NCI-H1436 treated with DMSO at 0.1 percent for 48 hours (cell line): ENCODE data around the gene STAMBP.
"Not testable (repeated sequence)": the region's sequence is repeated elsewhere in the genome, so short reads cannot be mapped to it uniquely, and the experiment has no call there.

Experiments used
- DNase-seq: peaks from one replicate; lab custom pipeline; 2025; lab: John Stamatoyannopoulos, UW

Gene STAMBP

DNA sequence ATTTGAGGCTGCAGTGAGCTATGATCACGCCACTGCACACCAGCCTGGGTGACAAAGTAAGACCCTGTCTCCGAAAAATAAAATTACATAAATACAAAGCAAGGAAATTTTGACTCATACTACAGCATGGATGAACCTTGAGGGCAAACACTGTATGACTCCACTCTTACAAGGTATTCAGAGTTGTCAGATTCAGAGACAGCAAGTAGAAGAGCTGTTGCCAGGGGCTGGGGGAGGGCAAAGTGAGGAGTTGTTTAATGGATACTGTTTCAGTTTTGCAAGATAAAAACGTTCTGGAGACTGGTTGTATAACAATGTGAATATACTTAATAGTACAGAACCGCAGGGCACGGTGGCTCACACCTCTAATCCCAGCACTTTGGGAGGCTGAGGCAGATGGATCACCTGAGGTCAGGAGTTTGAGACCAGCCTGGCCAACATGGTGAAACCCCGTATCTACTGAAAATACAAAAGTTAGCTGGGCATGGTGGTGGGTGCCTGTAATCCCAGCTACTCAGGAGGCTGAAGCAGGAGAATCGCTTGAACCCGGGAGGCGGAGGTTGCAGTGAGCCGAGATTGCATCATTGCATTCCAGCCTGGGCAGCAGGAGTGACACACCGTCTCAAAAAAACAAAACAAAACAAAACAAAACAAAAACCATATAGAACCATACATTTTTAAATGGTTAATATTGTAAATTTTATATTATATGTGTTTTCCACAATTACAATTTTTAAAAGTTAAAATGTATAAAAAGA, 59.0 kb downstream of the STAMBP start:
- DNase-seq = not testable (repeated sequence)

- DNase-seq = no peak
These were observed 59.6 kb downstream of the STAMBP start for GRCh38 chr2:73888388-73888787.

DNA sequence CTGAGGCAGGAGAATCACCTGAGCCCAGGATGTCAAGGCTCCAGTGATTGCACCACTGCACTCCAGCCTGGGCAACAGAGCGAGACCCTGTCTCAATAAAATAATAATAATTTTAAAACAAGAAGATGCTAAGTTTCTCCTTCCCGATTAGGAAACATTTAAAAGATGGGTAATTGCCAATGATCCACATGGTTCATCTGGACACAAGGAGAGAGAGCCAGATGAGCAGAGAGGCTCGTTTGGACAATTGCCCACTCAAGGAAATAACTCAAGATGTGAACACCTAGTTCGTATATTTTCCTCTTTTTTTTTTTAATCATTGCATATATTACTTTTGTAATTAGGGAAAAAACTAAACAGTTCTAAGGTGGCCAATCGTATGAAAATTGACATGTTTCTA, 60.4 kb downstream of the STAMBP start:
- no peak for DNase-seq

DNA sequence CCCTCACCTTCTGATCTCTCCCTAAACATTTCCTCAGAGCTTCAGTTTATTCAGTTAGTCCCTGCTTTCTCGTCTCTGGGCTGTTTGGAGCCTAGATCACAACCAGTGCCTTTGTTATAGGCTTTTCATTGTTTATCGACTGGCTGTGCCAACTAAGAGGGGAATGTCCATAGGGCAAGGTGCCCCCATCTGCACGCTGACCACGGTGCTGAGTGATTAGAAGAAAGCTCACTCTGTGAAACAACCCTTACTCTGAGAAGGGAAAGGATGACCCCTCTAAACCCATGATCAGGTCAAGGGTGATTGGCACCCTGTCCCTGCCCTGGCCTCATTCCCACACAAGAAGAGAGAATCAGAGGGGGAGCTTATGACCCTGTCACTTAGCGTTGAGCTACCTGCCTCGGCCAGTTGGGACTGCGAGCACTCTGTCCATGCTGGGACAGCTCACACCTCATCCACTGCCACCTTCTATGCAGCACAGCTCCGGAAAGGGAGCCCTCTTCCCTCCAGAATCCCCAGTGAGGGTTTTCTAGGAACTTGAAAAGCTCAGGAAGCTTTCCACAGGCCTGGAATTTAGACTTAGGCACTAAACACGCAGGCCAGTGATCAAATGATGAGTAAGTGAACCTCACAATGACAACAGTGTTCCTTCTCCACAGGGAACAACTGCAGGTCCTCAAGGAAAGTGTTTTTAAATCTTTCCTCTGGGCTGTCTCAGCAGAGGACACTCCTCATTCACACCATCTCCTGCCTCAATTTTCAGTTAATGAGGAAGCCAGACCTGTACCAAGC, 61.7 kb downstream of the STAMBP start:
- DNase-seq = no peak

DNA sequence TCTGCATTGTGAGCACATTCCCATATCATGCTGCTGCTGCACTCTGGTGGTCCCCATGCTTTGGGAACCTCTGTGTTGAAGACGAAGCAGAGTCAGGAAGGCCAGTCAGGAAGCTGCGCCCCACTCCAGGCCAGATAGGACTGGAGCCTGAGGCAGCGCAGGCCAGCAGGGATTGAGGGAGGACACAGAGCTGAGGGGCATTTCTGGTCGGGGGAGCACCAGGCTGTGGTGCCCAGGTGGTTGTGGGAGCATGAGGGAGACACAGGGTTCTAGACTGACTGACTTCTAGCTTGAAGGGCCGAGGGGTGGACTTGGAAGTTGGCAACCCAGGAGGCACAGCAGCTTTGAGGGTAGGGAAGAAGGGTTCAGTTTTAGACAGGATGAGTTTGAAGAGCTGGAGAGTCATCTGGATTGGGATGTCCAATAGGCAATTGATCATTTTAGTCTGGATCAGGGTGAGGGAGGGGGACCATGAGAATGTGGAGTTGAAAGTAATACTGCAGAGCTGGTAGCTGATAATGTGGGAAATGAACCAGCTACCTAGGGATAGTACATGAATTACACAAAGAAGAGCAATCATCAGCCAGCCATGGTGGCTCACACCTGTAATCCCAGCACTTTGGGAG, 62.6 kb downstream of the STAMBP start:
- DNase-seq = no peak

DNA sequence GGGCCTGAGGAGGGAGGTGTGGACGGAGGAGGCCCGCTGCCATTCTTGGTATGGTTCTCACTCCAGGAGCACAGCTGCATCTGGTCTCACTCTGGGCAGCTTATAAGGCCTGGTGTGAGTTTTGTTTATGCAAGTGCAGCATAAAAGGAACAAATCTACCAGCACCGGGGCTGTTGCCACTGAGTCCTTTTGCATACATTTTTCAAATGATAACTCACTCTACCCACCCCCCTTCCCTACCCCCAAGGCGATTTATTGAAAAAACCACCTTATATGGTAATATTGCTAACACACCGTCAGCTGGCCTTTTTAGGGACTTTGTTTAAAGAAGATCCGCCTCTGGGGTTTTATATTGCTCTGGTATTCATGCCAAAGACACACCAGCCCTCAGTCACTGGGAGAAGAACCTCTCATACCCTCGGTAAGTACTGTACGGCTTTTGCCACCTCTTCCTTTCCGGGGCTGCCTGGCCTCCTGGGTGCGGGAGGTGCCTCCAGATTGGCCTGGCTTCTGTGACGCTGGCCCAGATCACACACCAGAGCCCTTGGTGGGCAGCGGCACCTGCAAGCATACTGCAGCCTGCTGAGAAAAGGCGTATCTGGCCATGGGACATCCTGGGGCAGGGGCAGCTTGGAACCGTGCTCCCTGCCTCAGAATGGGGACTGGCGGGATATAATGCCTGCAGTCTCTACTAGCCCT, 64.0 kb downstream of the STAMBP start, which contains the start of gene ACTG2:
Gene ACTG2 (plus strand): TSS at position 378 of the 699 bp plus-strand sequence. CDS start 8,304 bp downstream, outside the sequence.
- no peak for DNase-seq

GRCh38 chr2:73893764-73894474, 65.2 kb downstream of the STAMBP start:
- DNase-seq = no peak

DNA sequence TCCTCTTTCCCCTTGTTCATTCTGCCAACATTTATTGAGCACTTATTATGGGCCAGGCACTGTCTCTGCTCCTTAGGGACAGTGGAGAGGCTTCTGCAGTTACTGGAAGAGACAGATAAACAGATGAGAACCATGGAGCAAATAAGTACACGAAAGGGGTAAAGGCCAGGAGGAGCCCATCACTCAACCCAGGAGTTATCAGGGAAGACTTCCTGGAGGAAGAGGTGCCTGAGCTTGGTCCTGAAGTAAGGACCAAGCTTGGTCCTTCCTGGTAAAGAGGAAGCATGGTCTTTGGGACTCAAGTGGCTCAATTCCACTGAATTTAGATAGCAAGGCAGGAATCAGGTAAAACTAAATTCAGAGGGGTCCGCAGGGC, 65.7 kb downstream of the STAMBP start:
- DNase-seq = no peak

- DNase-seq = no peak
These were observed 66.1 kb downstream of the STAMBP start for GRCh38 chr2:73894877-73895276.

GRCh38 chr2:73895473-73895872, 66.7 kb downstream of the STAMBP start:
- DNase-seq = no peak

- no peak for DNase-seq
These were observed 67.8 kb downstream of the STAMBP start for GRCh38 chr2:73896362-73897239.

GRCh38 chr2:73897240-73897583, 68.5 kb downstream of the STAMBP start:
- no peak for DNase-seq

DNA sequence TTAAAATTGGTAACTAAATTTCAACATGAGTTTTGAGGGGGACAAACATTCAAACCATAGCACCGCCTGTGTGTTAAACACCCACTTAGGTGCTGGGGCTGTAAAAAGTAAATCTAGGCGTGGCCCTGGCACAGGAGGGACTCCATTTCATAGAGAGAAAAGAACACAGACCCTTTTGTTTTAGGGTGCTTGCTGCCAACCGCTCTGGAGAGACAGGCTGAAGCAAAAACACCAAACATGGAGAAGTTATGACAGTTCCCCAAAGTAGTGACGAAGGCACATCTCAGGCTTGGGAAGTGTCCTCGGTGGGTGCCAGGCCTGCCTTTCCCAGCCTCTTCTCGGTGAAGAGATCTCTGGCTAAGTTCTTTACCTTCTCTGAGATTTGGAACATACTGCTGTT, 69.2 kb downstream of the STAMBP start:
- DNase-seq = no peak

DNA sequence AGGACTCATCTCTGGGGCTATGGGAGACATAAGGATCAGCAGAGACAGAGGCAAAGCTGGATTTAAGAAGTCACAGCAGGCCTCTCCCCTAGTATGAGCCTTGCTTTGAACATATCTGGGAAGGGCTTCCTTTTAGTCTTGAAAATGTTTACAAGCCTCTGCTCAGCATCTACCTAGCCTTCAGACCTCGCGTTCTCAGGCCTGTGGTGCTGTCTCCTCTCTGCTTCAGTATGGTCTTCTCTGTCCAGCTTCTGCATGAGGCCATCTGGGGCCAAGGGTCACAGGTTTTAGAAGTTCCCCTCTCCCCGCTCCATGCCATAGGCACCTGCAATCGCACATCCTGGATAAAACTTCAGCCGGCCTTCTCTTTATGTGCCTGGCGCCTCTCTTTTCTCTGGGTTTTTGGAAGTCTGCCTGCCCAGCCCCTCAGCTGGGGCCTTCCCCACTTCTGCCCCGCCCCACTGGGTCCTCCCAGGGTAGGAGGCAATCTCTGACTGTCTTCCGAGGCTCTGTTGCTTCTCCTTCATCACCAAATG, 71.1 kb downstream of the STAMBP start:
- DNase-seq = no peak

GRCh38 chr2:73901143-73901542, 72.4 kb downstream of the STAMBP start:
- DNase-seq = no peak

GRCh38 chr2:73902284-73902683, 73.5 kb downstream of the STAMBP start:
- DNase-seq = no peak

- DNase-seq = no peak
These were observed 74.6 kb downstream of the STAMBP start for GRCh38 chr2:73903313-73903712.

DNA sequence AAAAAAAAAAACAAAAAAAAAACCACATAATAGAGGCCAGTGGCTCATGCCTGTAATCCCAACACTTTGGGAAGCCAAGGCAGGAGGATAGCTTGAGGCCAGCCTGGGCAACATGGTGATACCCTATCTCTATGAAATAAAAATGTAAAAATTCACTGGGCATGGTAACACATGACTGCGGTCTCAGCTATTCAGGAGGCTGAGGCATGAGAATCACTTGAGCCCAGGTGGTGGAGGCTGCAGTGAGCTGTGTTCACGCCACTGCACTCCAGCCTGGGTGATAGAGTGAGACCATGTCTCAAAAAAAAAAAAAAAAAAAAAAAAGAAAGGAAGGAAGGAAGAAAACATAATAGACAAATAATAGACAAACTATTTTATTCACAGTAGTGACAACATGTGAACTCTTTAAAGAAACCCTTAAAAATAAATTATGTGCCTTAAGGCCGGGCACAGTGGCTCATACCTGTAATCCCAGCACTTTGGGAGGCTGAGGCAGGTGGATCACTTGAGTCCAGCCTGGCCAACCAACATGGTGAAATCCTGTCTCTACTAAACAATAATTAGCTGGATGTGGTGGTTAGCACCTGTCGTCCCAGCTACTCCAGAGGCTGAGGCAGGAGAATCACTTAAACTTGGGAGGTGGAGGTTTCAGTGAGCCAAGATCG, 75.3 kb downstream of the STAMBP start:
- not testable (repeated sequence) for DNase-seq

DNA sequence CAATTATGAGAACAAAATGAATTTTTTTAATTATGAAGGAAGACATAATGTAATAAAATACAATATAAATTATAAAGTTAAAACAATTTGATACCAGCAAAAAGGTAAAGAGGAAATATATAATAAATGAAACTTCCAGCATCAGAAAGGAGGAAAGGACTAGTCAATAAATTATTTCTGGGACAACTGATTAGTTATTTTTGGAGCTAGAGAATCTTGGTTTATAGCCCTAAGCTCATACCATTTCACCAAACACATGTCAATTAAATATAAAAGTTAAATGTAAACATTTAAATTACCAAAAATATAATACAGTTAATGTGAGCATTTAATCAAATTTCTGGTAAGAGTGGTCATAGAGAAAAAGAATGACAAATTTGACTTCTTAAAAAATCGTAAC, 76.2 kb downstream of the STAMBP start:
- DNase-seq = no peak
